Measurements from ENCODE around the gene HECW1.
"Not testable (repeated sequence)": the region's sequence is repeated elsewhere in the genome, so short reads cannot be mapped to it uniquely, and the experiment has no call there.

Gene HECW1

DNA sequence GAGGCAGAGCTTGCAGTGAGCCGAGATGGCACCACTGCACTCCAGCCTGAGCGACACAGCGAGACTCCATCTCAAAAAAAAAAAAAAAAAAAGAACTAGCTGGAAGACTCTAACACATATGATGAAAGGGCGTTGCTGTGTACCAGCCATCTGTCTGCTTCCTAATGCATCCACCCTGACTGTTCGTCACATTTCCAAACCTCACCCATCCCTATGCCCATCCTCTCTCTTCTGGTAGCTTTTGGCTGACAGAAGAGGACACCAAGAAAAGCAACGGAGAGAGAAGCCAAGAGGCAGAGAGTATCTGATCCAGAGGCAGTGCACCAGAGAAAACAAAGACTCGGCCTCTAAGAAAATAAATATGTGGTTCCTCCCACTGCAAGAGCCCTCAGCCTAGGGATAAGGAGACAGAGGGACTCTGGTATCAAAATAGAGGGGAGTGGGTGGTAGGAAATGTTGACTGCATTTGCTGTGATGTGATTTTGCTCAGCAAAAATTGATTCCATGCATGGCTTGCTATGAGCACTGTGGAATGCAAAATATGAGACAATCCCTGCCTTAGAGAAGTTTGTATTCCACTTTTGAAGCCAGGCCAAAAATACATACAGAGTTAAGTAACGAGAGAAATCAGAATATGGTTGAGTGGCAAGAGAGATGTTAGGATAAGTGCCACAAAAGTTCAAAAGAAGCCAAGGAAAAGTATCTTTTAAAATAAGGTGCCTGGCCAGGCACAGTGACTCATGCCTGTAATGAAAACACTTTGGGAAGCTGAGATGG is 369.6 kb downstream of the HECW1 start:
- no peak for DNase-seq

DNA sequence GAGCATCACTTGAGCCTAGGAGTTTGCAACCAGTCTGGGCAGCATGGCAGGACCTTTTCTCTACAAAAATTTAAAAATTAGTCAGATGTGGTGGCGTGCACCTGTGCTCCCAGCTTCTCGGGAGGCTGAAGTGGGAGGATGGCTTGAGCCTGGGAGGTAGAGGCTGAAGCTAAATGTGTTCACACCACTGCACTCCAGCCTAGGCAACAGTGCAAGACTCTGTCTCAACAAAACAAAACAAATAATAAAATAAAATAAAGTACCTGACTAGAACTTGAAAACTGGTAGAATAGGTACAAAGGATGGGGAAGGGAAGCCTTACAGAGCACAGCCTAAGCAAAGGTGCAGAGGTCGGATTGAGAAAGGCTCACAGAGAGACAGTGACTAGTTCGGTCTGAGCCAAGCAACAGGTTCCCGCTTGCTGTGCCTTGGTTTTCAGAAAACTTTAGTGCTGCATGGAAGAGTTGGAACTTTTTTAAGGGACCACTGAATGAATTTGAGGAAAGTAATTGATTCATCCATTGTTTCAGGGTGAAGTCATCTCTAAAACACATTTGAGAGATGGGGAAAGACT is 370.3 kb downstream of the HECW1 start:
- DNase-seq, result no peak

- no peak for DNase-seq
Measured at GRCh38 chr7:43484678-43485395, 372.4 kb downstream of the HECW1 start.

DNA sequence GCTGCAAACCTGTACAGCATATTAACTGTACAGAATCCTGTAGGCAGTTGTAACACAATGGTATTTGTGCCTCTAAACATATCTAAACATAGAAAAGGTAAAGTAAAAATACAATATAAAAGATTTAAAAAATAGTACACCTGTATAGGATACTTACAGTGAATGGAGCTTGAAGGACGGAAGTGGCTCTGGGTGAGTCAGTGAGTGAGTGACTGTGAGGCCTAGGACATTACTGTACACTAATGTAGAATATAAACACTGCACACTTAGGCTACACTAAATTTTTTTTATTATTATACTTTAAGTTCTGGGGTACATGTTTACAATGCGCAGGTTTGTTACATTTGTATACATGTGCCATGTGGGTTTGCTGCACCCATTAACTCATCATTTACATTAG is 373.1 kb downstream of the HECW1 start:
- DNase-seq, result no peak

DNA sequence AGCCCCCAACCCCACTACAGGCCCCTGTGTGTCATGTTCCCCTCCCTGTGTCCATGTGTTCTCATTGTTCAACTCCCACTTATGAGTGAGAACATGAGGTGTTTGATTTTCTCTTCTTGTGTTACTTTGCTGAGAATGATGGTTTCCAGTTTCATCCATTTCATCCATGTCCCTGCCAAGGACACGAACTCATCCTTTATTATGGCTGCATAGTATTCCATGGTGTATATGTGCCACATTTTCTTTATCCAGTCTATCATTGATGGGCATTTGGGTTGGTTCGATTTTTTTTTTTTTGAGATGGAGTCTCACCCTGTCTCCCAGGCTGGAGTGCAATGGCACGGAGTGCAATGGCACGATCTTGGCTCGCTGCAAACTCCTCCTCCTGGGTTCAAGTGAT is 373.6 kb downstream of the HECW1 start:
- DNase-seq, result not testable (repeated sequence)

- no peak for DNase-seq
Measured at GRCh38 chr7:43486634-43487033, 374.2 kb downstream of the HECW1 start.

- DNase-seq, result no peak
Measured at GRCh38 chr7:43487731-43488073, 375.3 kb downstream of the HECW1 start.

- DNase-seq, result no peak
Measured at GRCh38 chr7:43489257-43489656, 376.8 kb downstream of the HECW1 start.

- no peak for DNase-seq
Measured at GRCh38 chr7:43490016-43490415, 377.6 kb downstream of the HECW1 start.

- DNase-seq, result no peak
Measured at GRCh38 chr7:43491123-43491522, 378.7 kb downstream of the HECW1 start.

DNA sequence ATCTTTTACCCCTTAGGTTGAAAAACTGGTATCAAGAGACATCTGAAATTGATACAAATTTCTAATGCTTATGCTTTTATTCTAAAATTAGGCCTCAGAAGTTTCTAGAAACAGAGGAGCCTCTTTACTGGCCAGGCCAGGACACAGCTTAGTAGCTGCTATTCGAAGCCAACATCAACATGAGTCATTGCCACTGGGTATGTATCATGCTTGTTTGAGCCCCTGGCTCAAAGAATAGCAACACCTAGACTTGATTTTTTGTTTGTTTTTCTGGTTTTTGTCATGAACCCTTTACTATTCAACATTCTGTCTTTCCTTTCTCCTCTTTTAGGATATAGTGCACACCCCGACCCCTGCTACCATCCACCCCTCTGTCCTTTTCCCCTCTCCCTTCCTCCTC is 379.5 kb downstream of the HECW1 start:
- DNase-seq, result no peak

DNA sequence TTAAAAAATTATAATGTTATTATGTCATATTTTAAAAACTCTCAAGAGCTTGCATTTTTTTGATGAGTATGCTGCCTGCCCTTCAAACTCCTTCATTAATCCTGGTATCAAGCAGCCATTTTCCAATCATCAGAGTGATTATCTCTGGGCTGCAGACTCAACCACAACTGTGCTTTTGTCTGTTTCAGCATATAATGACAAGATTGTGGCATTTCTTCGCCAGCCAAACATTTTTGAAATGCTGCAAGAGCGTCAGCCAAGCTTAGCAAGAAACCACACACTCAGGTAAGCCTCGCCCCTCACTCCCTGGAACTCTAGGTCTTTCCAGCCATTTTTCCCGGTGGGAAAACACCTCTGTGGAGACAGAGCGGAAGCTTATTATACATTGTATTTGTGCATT is 380.4 kb downstream of the HECW1 start:
- no peak for DNase-seq

DNA sequence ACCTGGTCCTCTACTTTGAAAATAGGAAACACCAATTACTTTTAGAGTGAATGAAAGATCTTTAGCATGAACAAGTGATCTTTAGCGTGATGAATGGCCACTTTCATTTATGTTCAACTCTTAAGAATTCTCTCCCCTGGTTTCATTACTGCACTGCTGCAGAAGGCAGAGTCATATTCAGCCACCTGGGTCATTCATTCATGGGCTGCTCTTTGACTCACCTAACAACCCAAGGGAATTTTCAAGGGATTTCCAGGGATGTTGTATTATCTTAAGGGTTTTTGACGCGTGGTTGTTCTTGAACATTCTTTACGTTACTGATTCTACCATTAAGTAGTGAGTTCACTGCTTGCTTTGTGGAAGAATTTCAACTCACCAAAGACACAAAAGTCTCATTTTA is 383.1 kb downstream of the HECW1 start:
- no peak for DNase-seq

DNA sequence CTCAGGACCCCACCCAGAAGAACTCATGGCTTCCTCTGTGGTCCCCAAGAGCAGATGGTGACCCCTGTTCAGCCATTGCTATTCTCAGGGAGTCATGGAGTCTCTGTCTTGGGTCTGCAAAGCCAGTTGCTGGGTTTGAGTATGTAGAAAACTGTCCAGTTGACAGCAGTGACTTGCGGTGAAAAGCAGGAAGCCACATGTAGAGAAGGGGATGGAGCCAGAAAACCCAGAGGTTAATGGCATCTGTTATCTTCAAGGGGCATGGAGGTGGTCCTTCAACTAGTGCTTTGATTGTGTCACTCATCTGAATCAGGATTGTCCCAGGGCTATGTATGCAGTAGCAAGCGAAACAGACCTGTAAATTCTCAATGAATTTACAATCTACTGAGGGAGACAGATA is 384.1 kb downstream of the HECW1 start:
- no peak for DNase-seq

DNA sequence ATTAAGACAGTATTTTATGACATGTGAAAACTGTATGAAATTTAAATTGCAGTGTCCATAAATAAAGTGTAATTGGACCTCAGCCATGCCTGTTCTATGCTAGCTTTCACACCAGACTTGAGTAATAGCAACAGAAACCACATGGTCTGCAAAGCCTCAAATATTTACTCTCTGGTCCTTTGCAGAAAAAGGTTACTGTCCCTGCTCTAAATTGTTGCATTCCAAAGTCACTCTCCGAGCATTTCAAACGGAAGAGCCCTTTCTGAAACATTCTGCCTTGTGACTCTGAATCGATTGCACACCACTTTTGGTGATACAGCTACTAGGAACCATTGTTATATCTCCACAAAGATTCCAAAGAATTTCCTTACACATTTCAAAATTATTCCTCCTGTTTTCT is 389.4 kb downstream of the HECW1 start:
- DNase-seq, result no peak

DNA sequence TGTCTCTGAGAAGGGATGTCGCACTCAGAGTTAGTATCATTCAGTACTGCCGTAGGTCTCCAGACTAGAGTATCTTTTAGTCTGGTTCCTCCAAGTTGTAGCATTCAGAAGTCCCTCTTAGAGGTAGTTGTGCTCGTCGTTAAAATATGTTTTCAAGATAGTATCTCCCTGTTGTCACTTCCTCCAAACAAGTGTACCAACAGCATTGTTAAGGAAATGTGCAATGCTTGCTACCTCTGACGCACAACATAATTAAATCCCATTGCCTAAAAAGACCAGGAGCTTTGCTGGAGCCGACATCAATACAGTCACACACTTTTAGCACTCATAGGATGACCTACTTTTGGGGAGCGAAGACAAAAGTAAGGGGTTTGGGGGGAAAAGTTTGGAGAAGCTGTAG is 390.5 kb downstream of the HECW1 start:
- no peak for DNase-seq

DNA sequence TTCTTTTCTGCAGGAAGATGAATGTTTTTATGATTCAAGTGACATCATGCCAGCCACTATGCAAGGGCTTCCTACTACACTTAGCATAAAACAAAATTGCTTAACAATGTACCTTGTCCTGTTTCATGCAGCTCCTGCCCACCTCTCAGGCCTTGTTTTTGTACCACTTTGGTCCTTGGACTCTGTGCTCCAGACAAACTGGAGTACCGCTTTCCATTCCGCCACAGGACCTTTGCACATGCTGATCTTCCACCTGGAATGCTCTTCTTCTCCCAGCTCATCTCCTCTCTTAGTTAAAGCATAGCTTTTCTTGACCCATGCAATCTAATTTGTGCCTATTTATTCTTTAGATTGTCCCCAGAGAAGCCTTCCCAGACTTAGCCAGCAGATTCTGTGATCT is 393.0 kb downstream of the HECW1 start:
- DNase-seq, result no peak

GRCh38 chr7:43506460-43506859 is 394.0 kb downstream of the HECW1 start:
- no peak for DNase-seq

DNA sequence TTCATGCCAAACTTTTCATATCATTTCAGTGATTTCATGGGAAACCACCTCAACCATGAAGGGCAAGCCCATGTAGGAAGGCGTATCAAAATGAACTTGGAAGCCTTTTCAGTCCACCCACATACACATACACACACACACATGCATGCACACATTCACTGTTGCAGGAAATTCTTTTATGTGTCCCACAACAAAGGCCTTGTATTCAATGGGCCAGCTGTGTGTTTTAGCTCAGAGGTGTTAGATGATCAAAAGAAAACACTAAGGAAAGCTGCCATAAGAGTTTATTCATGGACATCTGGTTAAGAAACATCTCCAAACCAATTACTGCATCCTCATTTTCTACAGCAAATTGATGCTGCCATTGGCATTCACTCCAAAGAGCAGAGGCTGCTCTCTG is 396.0 kb downstream of the HECW1 start:
- DNase-seq, result no peak

GRCh38 chr7:43509906-43510305 is 397.5 kb downstream of the HECW1 start:
- no peak for DNase-seq

DNA sequence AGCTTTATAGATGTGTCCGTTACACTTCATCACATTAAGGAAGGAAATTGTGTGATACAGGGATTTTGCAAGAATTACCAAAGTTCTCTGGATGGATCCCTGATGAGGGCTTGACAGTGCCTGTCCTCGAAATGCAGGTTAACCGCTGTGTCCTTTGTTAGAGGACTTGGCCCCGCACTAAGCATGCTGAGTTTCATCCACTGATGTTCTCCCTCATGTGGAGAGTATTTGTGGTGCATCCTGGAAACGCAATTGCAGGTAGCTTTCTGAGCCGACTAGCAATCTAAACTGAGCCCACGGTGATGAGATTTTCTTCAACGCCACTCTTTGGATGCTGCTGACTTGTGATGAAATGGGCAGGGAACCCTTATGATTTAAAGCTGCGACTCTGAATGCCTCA is 398.6 kb downstream of the HECW1 start:
- no peak for DNase-seq

DNA sequence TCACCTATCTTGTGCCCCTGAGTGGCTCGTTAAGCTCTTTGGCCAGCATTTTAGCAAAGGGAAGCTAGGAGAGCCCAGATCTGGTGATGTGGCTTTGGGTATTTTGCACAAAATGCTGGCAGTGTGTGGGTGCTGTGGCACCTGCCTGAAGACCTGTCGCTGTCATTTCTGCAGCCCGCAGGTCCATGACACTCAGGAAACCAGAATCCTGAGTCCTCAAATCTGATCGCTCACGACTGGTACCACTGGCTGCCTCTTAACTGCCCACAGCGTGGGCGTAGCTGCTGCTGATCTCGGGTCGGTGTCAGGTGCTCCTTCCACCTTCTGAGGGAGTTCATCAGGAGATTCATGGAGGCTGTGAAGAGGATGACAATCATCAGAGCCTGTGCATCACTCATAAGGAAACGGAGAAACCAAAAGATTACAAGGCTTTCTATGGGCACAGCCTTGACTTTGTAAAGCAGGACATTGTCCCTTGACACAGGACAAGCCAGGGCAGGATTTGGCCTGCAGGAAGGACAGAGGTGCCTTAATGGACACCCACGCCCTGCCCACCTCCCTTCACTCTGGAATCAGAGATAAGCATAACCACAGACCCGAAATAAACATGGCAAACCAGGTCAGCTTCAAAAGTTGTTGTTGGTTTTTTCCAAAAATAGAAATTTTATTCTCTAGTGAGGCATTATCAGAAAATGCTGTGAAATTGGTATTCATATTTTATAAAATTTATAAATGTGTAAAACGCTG is 399.5 kb downstream of the HECW1 start:
- DNase-seq, result no peak

GRCh38 chr7:43513251-43513650 is 400.8 kb downstream of the HECW1 start:
- DNase-seq, result no peak
